SU-DHL-6 (cell line): ENCODE results near the gene APRT.

Source experiments
- H2AFZ ChIP-seq: fragments of 200-600 bp; sonication (generic); 2 replicates; pipeline ENCODE4 v1.6.1; 2014; ENCODE audit warnings: low read depth, mild to moderate bottlenecking, moderate library complexity, mixed read lengths, antibody characterized with exemption, low read length; ENCODE audit not compliant: severe bottlenecking
- H3F3A ChIP-seq: fragments of 200-600 bp; shearing (Covaris generic); 2 replicates; pipeline ENCODE4 v1.6.0; 2016; ENCODE audit warnings: antibody characterized with exemption, mild to moderate bottlenecking; ENCODE audit not compliant: insufficient read depth
- H3K27ac ChIP-seq: fragments of 200-600 bp; sonication (generic); 2 replicates; pipeline ENCODE4 v1.5.1; 2016; ENCODE audit warnings: low read depth, mild to moderate bottlenecking, low read length, moderate library complexity, mixed read lengths
- H3K27me3 ChIP-seq: fragments of 200-600 bp; sonication (generic), shearing (Covaris generic); 2 replicates; pipeline ENCODE4 v1.6.0; 2014; ENCODE audit warnings: mild to moderate bottlenecking, low read length
- H3K36me3 ChIP-seq: fragments of 200-600 bp; sonication (generic); 2 replicates; pipeline ENCODE4 v1.6.1; 2014; ENCODE audit warnings: mild to moderate bottlenecking, low read length, mixed read lengths
- H3K4me2 ChIP-seq: fragments of 300-600, 200-600 bp; shearing (Covaris generic), sonication (generic); 2 replicates; pipeline ENCODE4 v1.6.0; 2014; ENCODE audit warnings: low read length, low read depth, mild to moderate bottlenecking; ENCODE audit not compliant: poor library complexity, severe bottlenecking
- H3K4me3 ChIP-seq: fragments of 200-600 bp; sonication (generic); 2 replicates; pipeline ENCODE4 v1.5.1; 2014; ENCODE audit warnings: antibody characterized with exemption, low read length, mild to moderate bottlenecking, mixed read lengths; ENCODE audit not compliant: insufficient read depth, poor library complexity, severe bottlenecking
- H3K79me2 ChIP-seq: fragments of 200-600 bp; sonication (generic); 2 replicates; pipeline ENCODE4 v1.6.1; 2014; ENCODE audit warnings: mild to moderate bottlenecking, low read length, moderate library complexity; ENCODE audit not compliant: insufficient read depth
- H3K9ac ChIP-seq: fragments of 200-600 bp; sonication (generic); 2 replicates; pipeline ENCODE4 v1.7.0; 2014; ENCODE audit warnings: mild to moderate bottlenecking, low read length
- H3K9me2 ChIP-seq: fragments of 200-600 bp; sonication (generic); replicated peaks from 2 replicates; pipeline ENCODE4 v1.6.1; 2014; ENCODE audit warnings: low read length; ENCODE audit not compliant: insufficient read depth
- H3K9me3 ChIP-seq: fragments of 200-600 bp; sonication (generic); 2 replicates; pipeline ENCODE4 v1.6.1; 2014; ENCODE audit warnings: low read length, mixed read lengths; ENCODE audit not compliant: insufficient read depth
- H4K20me1 ChIP-seq: fragments of 200-600 bp; sonication (generic); 2 replicates; pipeline ENCODE4 v1.6.1; 2014; ENCODE audit warnings: low read depth, mild to moderate bottlenecking, antibody characterized with exemption, low read length, moderate library complexity, mixed read lengths
- CTCF ChIP-seq: fragments of 200-600 bp; sonication (generic); IDR thresholded peaks from one replicate; pipeline ENCODE4 v1.5.1; 2017; ENCODE audit warnings: antibody characterized with exemption, mild to moderate bottlenecking, low read length, moderate library complexity; ENCODE audit not compliant: insufficient read depth, poor library complexity, severe bottlenecking
- EZH2phosphoT487 ChIP-seq: fragments of 200-600 bp; sonication (generic), shearing (Covaris generic); conservative IDR thresholded peaks from 2 replicates; pipeline ENCODE4 v1.6.1; 2018; ENCODE audit warnings: mild to moderate bottlenecking, antibody characterized with exemption, low read length, moderate library complexity, mixed read lengths

The APRT gene

DNA sequence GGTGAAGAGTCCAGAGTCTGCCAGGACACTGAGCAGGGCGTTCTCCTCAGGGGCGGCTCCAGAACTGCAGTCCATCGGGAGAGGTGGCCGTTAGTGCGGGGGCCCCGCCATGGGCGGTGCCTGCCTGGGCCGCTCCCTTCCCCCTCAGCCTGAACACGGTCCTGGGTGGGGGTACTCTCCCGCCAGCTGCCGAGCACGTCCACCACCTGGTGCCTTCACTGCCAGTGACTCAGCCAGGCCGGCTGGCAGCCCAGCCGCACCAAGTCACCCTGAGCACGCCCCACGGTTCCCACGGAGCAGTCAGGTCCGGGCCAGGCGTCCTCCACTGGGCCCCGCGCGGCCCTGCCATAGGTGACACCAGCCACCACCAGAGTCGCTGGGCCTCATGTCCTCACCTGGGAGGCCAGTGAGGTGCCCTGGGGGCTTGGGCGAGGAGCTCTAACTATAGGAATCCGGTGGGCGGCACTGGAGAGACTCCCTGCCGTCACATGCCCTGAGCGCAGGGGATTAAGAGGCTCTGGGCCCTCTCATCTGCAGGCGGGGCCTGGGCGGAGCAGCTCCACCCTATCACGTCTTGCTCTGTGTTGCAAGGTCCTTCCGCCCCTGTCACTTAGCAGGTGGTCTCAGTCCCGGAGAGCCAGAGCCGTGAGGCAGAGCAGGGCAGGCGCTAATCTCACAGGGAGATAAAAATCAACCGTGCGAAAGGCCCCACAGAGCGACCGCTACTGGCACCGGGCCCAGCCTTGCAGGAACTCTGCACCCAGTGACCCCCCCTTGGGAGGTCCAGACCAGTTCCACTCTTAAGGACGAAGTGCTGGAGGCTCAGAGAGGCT lies 41.1 kb downstream of the APRT start:
- no peaks in the 10 kb centered on the region for H3K9me3 ChIP-seq
- H3K4me2 ChIP-seq, result no peak overlapping the region
- no peak overlapping the region for H2AFZ ChIP-seq
- no peaks in the 10 kb centered on the region for H3K36me3 ChIP-seq
- no peaks in the 10 kb centered on the region for H3F3A ChIP-seq
- no peaks in the 10 kb centered on the region for H3K27me3 ChIP-seq
- no peaks in the 10 kb centered on the region for H3K79me2 ChIP-seq
- H4K20me1 ChIP-seq, result no peaks in the 10 kb centered on the region
- no peak overlapping the region for H3K9ac ChIP-seq
- H3K9me2 ChIP-seq, result no peaks in the 10 kb centered on the region
- H3K4me3 ChIP-seq, result no peak overlapping the region
- TF ChIP-seq EZH2phosphoT487 (no peak), CTCF (no peak)
- no peak overlapping the region for H3K27ac ChIP-seq

DNA sequence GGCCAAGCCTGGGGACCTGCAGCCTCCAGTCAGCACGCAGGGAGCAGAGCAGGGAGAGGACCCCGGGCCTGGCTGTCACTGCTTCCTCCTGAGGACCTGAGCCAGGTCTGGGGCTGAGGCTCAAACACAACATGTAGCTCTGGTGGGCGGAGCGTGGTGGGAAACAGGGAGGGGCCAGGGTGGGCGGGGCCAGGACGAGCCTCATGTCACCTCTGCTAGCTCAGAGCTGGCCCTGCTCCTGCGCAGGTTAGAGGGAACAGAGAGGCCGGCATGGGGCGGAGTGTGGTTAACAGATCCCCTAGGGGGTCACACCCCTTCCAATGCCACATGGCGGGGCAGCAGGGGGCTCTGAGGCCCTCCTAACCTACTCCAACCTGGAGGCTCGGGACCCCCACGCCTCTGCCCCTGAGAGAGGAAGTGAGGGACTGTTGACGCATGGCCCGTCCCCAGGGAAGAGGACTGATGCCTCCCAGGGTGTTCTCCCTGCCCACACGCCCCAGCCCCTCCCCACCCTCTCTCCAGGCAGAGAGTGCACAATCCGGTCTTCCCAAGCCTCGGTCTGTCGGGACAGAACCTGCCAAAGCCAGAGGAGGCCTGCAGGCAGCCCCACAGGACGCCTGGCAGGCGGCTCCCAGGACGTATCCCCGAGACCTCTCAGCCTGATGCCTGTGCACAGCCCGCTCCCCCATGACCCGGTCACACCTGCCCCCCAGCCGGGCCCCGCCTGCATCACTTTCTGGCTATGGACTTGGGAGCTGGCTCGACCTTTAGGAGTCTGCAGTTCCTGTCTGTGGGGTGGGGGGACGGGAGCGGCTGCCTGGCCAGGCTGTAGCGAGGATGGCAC lies 41.9 kb downstream of the APRT start:
- Histone ChIP-seq H3K4me3 (no peak overlapping the region), H3K36me3 (no peaks in the 10 kb centered on the region), H3K27ac (no peak overlapping the region), H3K9me2 (no peaks in the 10 kb centered on the region), H2AFZ (no peak overlapping the region), H3K9ac (no peak overlapping the region), H3K9me3 (no peaks in the 10 kb centered on the region), H3K4me2 (no peak overlapping the region), H3K79me2 (no peaks in the 10 kb centered on the region), H4K20me1 (no peaks in the 10 kb centered on the region), H3K27me3 (no peaks in the 10 kb centered on the region), H3F3A (no peaks in the 10 kb centered on the region)
- TF ChIP-seq CTCF (no peak), EZH2phosphoT487 (no peak)

- H4K20me1 ChIP-seq, result no peaks in the 10 kb centered on the region
- no peak overlapping the region for H2AFZ ChIP-seq
- H3K27me3 ChIP-seq, result no peaks in the 10 kb centered on the region
- H3K9ac ChIP-seq, result no peak overlapping the region
- H3K4me2 ChIP-seq, result no peak overlapping the region
- TF ChIP-seq CTCF, result no peak
- TF ChIP-seq EZH2phosphoT487, result no peak
- H3K9me2 ChIP-seq, result no peaks in the 10 kb centered on the region
- no peaks in the 10 kb centered on the region for H3K36me3 ChIP-seq
- no peaks in the 10 kb centered on the region for H3K9me3 ChIP-seq
- H3K79me2 ChIP-seq, result no peaks in the 10 kb centered on the region
- no peaks in the 10 kb centered on the region for H3F3A ChIP-seq
- H3K27ac ChIP-seq, result no peak overlapping the region
- no peak overlapping the region for H3K4me3 ChIP-seq
These were observed 43.5 kb downstream of the APRT start for GRCh38 chr16:88768071-88768783.
